Parathyroid adenoma (tissue), 2 donors: ENCODE data around the gene MT3.

Experiments used
- H2AFZ ChIP-seq: fragments of 300-600 bp; sonication (generic); one replicate; pipeline ENCODE4 v1.7.0; 2017; ENCODE audit warnings: antibody characterized with exemption, mild to moderate bottlenecking
- H3K27ac ChIP-seq: fragments of 300-600 bp; sonication (generic); one replicate; pipeline ENCODE4 v1.7.0; 2017
- H3K27me3 ChIP-seq: fragments of 300-600 bp; sonication (generic); one replicate; pipeline ENCODE4 v1.7.0; 2017; ENCODE audit warnings: low read length; ENCODE audit not compliant: control insufficient read depth, insufficient read depth
- H3K36me3 ChIP-seq: fragments of 300-600 bp; sonication (generic); one replicate; pipeline ENCODE4 v1.7.0; 2017; ENCODE audit warnings: low read length; ENCODE audit not compliant: control insufficient read depth, insufficient read depth
- H3K4me1 ChIP-seq: fragments of 300-600 bp; sonication (generic); one replicate; pipeline ENCODE4 v1.7.0; 2017; ENCODE audit warnings: control low read depth
- H3K4me2 ChIP-seq: fragments of 300-600 bp; sonication (generic); one replicate; pipeline ENCODE4 v1.7.0; 2017; ENCODE audit warnings: low read length
- H3K4me3 ChIP-seq: fragments of 300-600 bp; sonication (generic); one replicate; pipeline ENCODE4 v1.7.0; 2017; ENCODE audit warnings: low read depth, low read length
- H3K79me2 ChIP-seq: fragments of 300-600 bp; sonication (generic); one replicate; pipeline ENCODE4 v1.7.0; 2017; ENCODE audit warnings: control low read depth
- H3K9ac ChIP-seq: fragments of 300-600 bp; sonication (generic); one replicate; pipeline ENCODE4 v1.7.0; 2017; ENCODE audit warnings: mild to moderate bottlenecking
- H3K9me3 ChIP-seq: fragments of 300-600 bp; sonication (generic); one replicate; pipeline ENCODE4 v1.7.0; 2017; ENCODE audit warnings: low read length; ENCODE audit not compliant: control insufficient read depth
- CTCF ChIP-seq: fragments of 300-600 bp; sonication (generic); IDR thresholded peaks from one replicate; pipeline ENCODE4 v1.7.0; 2017; ENCODE audit warnings: antibody characterized with exemption, mild to moderate bottlenecking
- donor health status: primary hyperparathyroidism.

MT3 gene

GRCh38 chr16:56623637-56624036 is 34.3 kb downstream of the MT3 start:
- H3K9ac ChIP-seq = no peak overlapping the region
- no peaks in the 10 kb centered on the region for H3K9me3 ChIP-seq
- no peak overlapping the region for H3K4me3 ChIP-seq
- H3K27ac ChIP-seq = no peak overlapping the region
- no peaks in the 10 kb centered on the region for H3K36me3 ChIP-seq
- no peaks in the 10 kb centered on the region for H3K27me3 ChIP-seq
- no peak overlapping the region for H3K4me2 ChIP-seq
- no peaks in the 10 kb centered on the region for H3K4me1 ChIP-seq
- H2AFZ ChIP-seq = no peak overlapping the region
- TF ChIP-seq CTCF = no peak
- no peaks in the 10 kb centered on the region for H3K79me2 ChIP-seq

DNA sequence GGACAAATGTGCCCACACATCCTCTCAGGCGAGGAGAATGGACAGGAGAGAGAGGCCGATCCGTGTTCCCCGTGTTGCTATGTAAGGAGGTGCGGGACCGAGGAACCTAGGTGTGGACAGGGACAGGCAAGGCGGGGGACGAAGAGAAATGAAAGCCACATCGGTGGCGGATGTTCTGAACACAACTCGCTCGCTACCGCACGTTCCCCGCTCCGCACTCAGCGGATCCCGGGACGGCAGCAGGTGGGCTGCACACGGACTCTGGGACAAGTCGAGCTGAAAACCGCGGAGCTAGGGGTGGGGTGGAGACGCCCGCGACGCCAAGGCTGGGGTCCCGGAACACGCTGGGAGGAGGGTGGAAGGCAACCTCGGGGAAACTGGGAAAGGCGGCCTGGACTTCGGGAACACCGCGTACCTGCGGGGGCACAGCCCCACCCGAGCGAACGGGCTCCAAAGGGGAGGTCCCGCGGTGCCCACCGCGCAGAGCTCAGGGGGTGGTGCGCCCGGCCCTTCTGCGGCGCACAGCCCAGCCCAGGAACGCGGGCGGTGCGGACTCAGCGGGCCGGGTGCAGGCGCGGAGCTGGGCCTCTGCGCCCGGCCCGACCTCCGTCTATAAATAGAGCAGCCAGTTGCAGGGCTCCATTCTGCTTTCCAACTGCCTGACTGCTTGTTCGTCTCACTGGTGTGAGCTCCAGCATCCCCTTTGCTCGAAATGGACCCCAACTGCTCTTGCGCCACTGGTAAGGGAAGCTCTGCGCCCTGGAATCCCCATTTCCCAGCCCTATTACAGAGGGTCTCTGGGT is 36.0 kb downstream of the MT3 start, which contains the start of gene MT1E:
MT1E (plus strand) TSS at position 642 of the 803 bp plus-strand sequence; CDS start at position 713, 71 bp downstream.
- peak within 1 kb of the TSS; percentile 65 for H3K27ac ChIP-seq
- no peaks in the 10 kb centered on the region for H3K36me3 ChIP-seq
- no peaks in the 10 kb centered on the region for H3K79me2 ChIP-seq
- peak within 1 kb of the TSS; percentile 57 for H3K4me3 ChIP-seq
- H3K4me1 ChIP-seq = no peaks in the 10 kb centered on the region
- H3K9ac ChIP-seq = peak within 1 kb of the TSS; percentile 1
- H3K27me3 ChIP-seq = no peaks in the 10 kb centered on the region
- peak within 1 kb of the TSS; percentile 75 for H3K4me2 ChIP-seq
- peak within 1 kb of the TSS; percentile 90 for H2AFZ ChIP-seq
- TF ChIP-seq CTCF = no peak
- no peaks in the 10 kb centered on the region for H3K9me3 ChIP-seq

GRCh38 chr16:56625943-56626654 is 36.8 kb downstream of the MT3 start:
- H3K9ac ChIP-seq = no peak overlapping the region
- no peak for TF ChIP-seq CTCF
- no peaks in the 10 kb centered on the region for H3K27me3 ChIP-seq
- no peaks in the 10 kb centered on the region for H3K36me3 ChIP-seq
- H3K4me3 ChIP-seq = peak overlapping the region; percentile 57
- no peaks in the 10 kb centered on the region for H3K9me3 ChIP-seq
- peak overlapping the region; percentile 75 for H3K4me2 ChIP-seq
- H3K27ac ChIP-seq = peak overlapping the region; percentile 65
- no peaks in the 10 kb centered on the region for H3K4me1 ChIP-seq
- H2AFZ ChIP-seq = peak overlapping the region; percentile 90
- H3K79me2 ChIP-seq = no peaks in the 10 kb centered on the region

DNA sequence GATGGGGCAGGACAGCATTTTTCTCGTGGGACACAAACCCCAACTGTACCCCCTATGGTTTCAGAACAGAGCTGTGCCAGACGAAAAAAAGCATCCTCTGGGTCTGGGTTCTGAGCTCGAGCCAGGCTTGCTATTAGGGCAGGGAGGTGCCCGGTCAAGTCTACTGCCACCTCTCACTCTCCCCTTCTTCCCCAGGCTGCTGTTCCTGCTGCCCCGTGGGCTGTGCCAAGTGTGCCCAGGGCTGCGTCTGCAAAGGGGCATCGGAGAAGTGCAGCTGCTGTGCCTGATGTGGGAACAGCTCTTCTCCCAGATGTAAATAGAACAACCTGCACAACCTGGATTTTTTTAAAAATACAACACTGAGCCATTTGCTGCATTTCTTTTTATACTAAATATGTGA is 37.4 kb downstream of the MT3 start:
- Histone ChIP-seq H3K4me1 (no peaks in the 10 kb centered on the region), H3K4me2 (peak overlapping the region; percentile 8), H2AFZ (no peak overlapping the region), H3K4me3 (no peak overlapping the region), H3K79me2 (no peaks in the 10 kb centered on the region), H3K27me3 (no peaks in the 10 kb centered on the region), H3K27ac (no peak overlapping the region), H3K9me3 (no peaks in the 10 kb centered on the region), H3K36me3 (no peaks in the 10 kb centered on the region), H3K9ac (no peak overlapping the region)
- no peak for TF ChIP-seq CTCF
